ENCODE measurements around the gene KCNIP2.

KCNIP2 gene

DNA sequence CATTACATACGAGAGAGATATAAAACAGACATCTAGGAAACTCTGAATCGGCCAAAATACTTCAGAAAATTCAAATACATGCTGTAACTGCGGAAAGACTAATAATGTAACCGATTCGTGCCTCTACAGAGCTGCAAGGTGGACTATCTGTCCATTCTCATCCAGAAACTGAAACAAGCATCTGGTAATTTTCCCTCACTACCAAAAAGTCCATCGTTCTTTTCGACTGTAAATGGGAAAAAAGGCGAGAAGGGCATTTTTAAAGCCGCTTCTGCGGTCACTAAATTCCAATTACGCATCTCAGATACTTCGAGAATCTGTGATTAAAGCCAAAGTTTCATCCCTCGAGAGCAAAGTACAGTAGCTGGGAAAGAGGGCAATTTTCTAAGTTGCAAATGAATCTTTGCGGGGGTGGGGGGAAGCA, 26.7 kb downstream of the KCNIP2 start:
- ChIA-PET POLR2A (no interaction called here), CTCF (interaction anchor here (0.9 to 2.8 kb wide), 3 partner anchors 24 to 256 kb away, joined by 3 to 17 read pairs (median 5); no protein-coding TSS in a partner anchor)

GRCh38 chr10:101816376-101816775, 27.2 kb downstream of the KCNIP2 start:
- TF ChIP-seq, protein P1, sequence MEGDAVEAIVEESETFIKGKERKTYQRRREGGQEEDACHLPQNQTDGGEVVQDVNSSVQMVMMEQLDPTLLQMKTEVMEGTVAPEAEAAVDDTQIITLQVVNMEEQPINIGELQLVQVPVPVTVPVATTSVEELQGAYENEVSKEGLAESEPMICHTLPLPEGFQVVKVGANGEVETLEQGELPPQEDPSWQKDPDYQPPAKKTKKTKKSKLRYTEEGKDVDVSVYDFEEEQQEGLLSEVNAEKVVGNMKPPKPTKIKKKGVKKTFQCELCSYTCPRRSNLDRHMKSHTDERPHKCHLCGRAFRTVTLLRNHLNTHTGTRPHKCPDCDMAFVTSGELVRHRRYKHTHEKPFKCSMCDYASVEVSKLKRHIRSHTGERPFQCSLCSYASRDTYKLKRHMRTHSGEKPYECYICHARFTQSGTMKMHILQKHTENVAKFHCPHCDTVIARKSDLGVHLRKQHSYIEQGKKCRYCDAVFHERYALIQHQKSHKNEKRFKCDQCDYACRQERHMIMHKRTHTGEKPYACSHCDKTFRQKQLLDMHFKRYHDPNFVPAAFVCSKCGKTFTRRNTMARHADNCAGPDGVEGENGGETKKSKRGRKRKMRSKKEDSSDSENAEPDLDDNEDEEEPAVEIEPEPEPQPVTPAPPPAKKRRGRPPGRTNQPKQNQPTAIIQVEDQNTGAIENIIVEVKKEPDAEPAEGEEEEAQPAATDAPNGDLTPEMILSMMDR (IDR thresholded peaks at IDR 0.05; ENCODE audit: control extremely low read depth, extremely low read depth, low read depth, missing control alignments) = no peak
- ChIA-PET CTCF (interaction anchor here (0.9 to 2.8 kb wide), 5 partner anchors 25 to 257 kb away, joined by 3 to 17 read pairs (median 3); no protein-coding TSS in a partner anchor), POLR2A (no interaction called here)
- no peak for DNase-seq (ENCODE audit: extremely low spot score)

More for the DNA sequence above, 26.7 kb downstream of the KCNIP2 start:
- peak; percentile 48 for DNase-seq (ENCODE audit: extremely low spot score)
- TF ChIP-seq, protein P1 (IDR thresholded peaks at IDR 0.05; ENCODE audit: control extremely low read depth, extremely low read depth, low read depth, missing control alignments) = no peak

DNA sequence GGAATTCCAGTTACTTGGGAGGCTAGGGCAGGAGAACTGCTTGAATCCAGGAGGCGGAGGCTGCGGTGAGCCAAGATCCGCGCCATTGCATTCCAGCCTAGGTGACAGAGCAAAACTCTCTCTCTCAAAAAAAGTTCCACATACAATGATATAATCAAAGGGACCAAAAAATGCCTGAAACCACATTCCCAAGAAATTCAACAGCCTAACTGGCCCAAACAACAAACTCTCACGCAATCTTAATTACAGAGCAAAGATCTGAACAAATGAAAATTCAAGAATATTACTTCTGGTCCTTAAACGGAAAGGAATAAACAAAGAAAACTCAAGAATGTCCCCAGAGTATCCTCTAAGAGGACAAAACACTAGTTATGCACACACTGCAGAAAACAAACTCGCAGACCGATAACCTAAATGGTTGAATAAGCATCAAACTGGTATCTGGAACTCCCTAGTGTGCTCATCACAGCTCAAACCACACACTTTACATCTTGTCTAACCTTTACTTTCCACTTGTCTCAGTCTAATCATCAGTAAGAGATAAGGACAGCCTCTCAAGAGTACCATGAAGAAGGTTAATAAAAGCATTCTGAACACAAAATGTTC, 29.0 kb downstream of the KCNIP2 start:
- POLR2A ChIA-PET = no interaction called here
- peak; percentile 55 for DNase-seq (ENCODE audit: extremely low spot score)
- CTCF ChIA-PET = interaction anchor here (0.8 to 2.5 kb wide), 6 partner anchors 19 to 258 kb away, joined by 3 to 11 read pairs (median 4); partner anchors contain the start of genes KCNIP2 and NPM3

GRCh38 chr10:101812606-101813005, 31.0 kb downstream of the KCNIP2 start:
- TF ChIP-seq, protein P1 (IDR thresholded peaks at IDR 0.05; ENCODE audit: control extremely low read depth, extremely low read depth, low read depth, missing control alignments) = no peak
- CTCF ChIA-PET = interaction anchor here (1.1 to 1.9 kb wide), 4 partner anchors 9 to 260 kb away, joined by 3 to 6 read pairs (median 4); no protein-coding TSS in a partner anchor
- POLR2A ChIA-PET = no interaction called here
- DNase-seq (ENCODE audit: extremely low spot score) = no peak

More for the DNA sequence above, 29.0 kb downstream of the KCNIP2 start:
- TF ChIP-seq, protein P1 (IDR thresholded peaks at IDR 0.05; ENCODE audit: control extremely low read depth, extremely low read depth, low read depth, missing control alignments) = no peak

DNA sequence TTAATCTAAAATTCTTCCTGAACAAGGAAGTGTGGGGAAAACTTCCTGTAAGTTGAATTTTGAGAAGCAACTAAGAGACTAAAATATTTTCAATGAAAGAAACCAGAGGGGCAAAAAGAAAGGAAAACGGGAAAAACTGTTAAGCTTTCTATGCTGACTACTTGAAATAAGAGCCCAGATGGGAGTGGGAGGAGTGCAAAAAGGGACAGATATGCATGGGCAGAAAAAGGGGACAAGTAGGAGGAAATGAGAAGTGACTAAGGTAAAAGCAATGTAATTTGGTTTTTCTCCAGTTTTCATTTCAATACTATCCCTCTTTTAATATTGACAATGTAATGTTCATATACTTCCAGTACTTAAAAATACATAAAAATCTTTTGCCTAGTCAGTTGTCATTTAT, 36.4 kb downstream of the KCNIP2 start:
- TF ChIP-seq, protein P1 (IDR thresholded peaks at IDR 0.05; ENCODE audit: control extremely low read depth, extremely low read depth, low read depth, missing control alignments) = no peak
- CTCF ChIA-PET = no interaction called here
- no peak for DNase-seq (ENCODE audit: extremely low spot score)
- POLR2A ChIA-PET = no interaction called here

DNA sequence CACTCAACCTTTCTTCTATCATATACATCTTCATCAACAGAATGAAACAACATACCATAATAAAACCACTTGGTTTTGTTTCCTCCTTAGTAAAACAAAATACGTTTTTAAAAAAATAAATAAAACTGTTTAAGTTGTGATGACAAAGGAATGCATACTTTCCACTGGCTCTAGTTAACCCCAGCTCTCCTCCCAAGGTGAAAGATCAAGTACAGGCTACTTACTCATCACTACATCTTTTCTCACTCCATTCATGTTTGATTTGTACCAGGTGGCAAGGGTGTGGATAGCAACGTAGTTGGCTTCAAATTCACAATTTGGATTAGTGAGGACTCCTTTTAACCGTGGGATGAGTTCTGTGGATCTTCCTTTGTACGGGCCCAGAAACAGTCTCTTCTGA, 40.1 kb downstream of the KCNIP2 start:
- ChIA-PET CTCF (interaction anchor here (1.2 kb wide), 1 partner anchor 18 kb away, joined by 3 read pairs; no protein-coding TSS in a partner anchor), POLR2A (no interaction called here)
- TF ChIP-seq, protein P1 (IDR thresholded peaks at IDR 0.05; ENCODE audit: control extremely low read depth, extremely low read depth, low read depth, missing control alignments) = no peak
- no peak for DNase-seq (ENCODE audit: extremely low spot score)

All from GM10248 (cell line).